Panc1 (cell line): ENCODE results near the gene HTR3B. TPM values are rescaled to one million over a fixed set of nuclear protein-coding genes. Genes with fewer than 3 reads are reported as not detected.
"Not testable (repeated sequence)": the region's sequence is repeated elsewhere in the genome, so short reads cannot be mapped to it uniquely, and the experiment has no call there.

Experiments
- ATAC-seq: fragments of 200-7000 bp; cut with Tn5 transposase; 2 replicates; pipeline ENCODE4 v1.9.1; 2020; ENCODE audit warnings: mild to moderate bottlenecking, moderate library complexity
- BruUV-seq: library from RNA; stranded (reverse); fragments of 400-500 nt; replicated peaks from 2 replicates; lab custom pipeline; 2021; lab: Mats Ljungman, UMichigan
- CTCF ChIA-PET: fragments of 300-600 bp; sonication (Branson Sonifier 250); formaldehyde crosslinking; loops from one replicate; lab custom pipeline; 2022; ENCODE audit warnings: antibody characterized with exemption; lab: Charles Lee
- POLR2A ChIA-PET: fragments of 300-600 bp; sonication (Branson Sonifier 250); formaldehyde crosslinking; loops from one replicate; lab custom pipeline; 2022; ENCODE audit warnings: antibody characterized with exemption; lab: Charles Lee
- DNase-seq: peaks from one replicate; pipeline ENCODE4 v3.0.0-alpha.2; 2010; ENCODE audit warnings: low read depth, low spot score
- H3K27ac ChIP-seq: 2 replicates; pipeline ENCODE4 v1.5.1; 2011; ENCODE audit warnings: mild to moderate bottlenecking, low read length, inconsistent platforms
- H3K27me3 ChIP-seq: fragments of 200-500 bp; sonication (Bioruptor generic); 2 replicates; pipeline ENCODE4 v1.6.0; 2014; ENCODE audit warnings: low read length, inconsistent platforms; ENCODE audit not compliant: control insufficient read depth, insufficient read depth
- H3K36me3 ChIP-seq: fragments of 200-500 bp; sonication (Bioruptor generic); 2 replicates; pipeline ENCODE4 v1.5.1; 2014; ENCODE audit warnings: inconsistent platforms, mild to moderate bottlenecking, low read length, moderate library complexity; ENCODE audit not compliant: control insufficient read depth, insufficient read depth
- H3K4me1 ChIP-seq: 2 replicates; pipeline ENCODE4 v1.5.1; 2011; ENCODE audit warnings: inconsistent platforms, mild to moderate bottlenecking, low read length, moderate library complexity; ENCODE audit not compliant: control insufficient read depth, insufficient read depth
- H3K4me3 ChIP-seq, 2 experiments: 2 replicates each; pipeline ENCODE4 v1.5.1; 2011 to 2012; ENCODE audit warnings: low read depth in 2 of 2, low read length in 2 of 2, mild to moderate bottlenecking in 2 of 2, inconsistent platforms in 1 of 2, moderate library complexity in 1 of 2
- H3K9me3 ChIP-seq: fragments of 200-500 bp; sonication (Bioruptor generic); 2 replicates; pipeline ENCODE4 v1.5.1; 2014; ENCODE audit warnings: low read depth, mild to moderate bottlenecking, inconsistent platforms, low read length, moderate library complexity; ENCODE audit not compliant: control insufficient read depth, insufficient read depth
- CTCF ChIP-seq: fragments of 450-650 bp; IDR thresholded peaks from 2 replicates; pipeline ENCODE4 v1.5.1; 2017; ENCODE audit warnings: mild to moderate bottlenecking
- POLR2AphosphoS5 ChIP-seq: IDR thresholded peaks from 2 replicates; pipeline ENCODE4 v1.6.1; 2012; ENCODE audit warnings: mild to moderate bottlenecking, low read depth, low read length, moderate library complexity
- REST ChIP-seq, 2 experiments: IDR thresholded peaks; 2 replicates each; pipeline ENCODE4 v1.6.1; 2011 to 2012; ENCODE audit warnings: low read depth in 2 of 2, control low read depth in 1 of 2, low read length in 1 of 2, mild to moderate bottlenecking in 1 of 2, moderate library complexity in 1 of 2; ENCODE audit not compliant: insufficient read depth in 1 of 2
- SIN3A ChIP-seq: IDR thresholded peaks from 2 replicates; pipeline ENCODE4 v1.6.1; 2012; ENCODE audit warnings: low read depth, mild to moderate bottlenecking, low read length, moderate library complexity, borderline replicate concordance; ENCODE audit not compliant: insufficient read depth
- TCF7L2 ChIP-seq: IDR thresholded peaks from 2 replicates; pipeline ENCODE4 v1.6.1; 2011; ENCODE audit warnings: mild to moderate bottlenecking, low read depth, low read length, inconsistent platforms
- in situ Hi-C: cut with HindIII; loops from 2 replicates; pipeline ENCODE4 v1.10.0; 2016; ENCODE audit warnings: low sequenced_read_pairs, low pct_unique_long_range_greater_than_20kb
- intact Hi-C: fragments of 100-400 bp; cut with micrococcal nuclease; formaldehyde crosslinking; loops from one replicate; pipeline ENCODE4 v1.10.0; 2022; ENCODE audit not compliant: unreplicated experiment
- total RNA-seq: library from RNA; stranded (reverse); gene quantifications from one replicate; pipeline ENCODE4 v1.2.1, GENCODE V29; 2021; ENCODE audit not compliant: unreplicated experiment

Gene HTR3B
- total RNA-seq, 1 experiment from 2014 or later = not detected

- in situ Hi-C loops = no loop called here
- BruUV-seq = no TSS peak
- DNase-seq = no peak
- Histone ChIP-seq H3K27ac (no peak overlapping the region), H3K9me3 (no peaks in the 10 kb centered on the region), H3K4me3 (no peak overlapping the region), H3K4me1 (peaks cover 10% of the 10 kb centered on the region), H3K27me3 (peaks cover 32% of the 10 kb centered on the region), H3K36me3 (no peaks in the 10 kb centered on the region)
- TF ChIP-seq CTCF = no peak
- no peak for TF ChIP-seq POLR2AphosphoS5
- no peak for TF ChIP-seq TCF7L2
- TF ChIP-seq SIN3A = no peak
- no peak for TF ChIP-seq REST (IDR thresholded peaks at IDR 0.05; ENCODE audit: insufficient read depth in 1 of 2, low read depth in 2 of 2, low read length in 1 of 2)
- ChIA-PET CTCF (interaction anchor here (0.6 to 0.9 kb wide), 2 partner anchors 11 to 263 kb away, joined by 3 read pairs; no protein-coding TSS in a partner anchor), POLR2A (no interaction called here)
- intact Hi-C loops = no loop called here
- ATAC-seq = no peak
These were observed 3.5 kb downstream of the HTR3B start for GRCh38 chr11:113908098-113908497.

GRCh38 chr11:113911491-113911890 is 6.9 kb downstream of the HTR3B start:
- H3K36me3 ChIP-seq, in situ Hi-C loops, ATAC-seq, BruUV-seq, intact Hi-C loops, H3K4me3 ChIP-seq, H3K4me1 ChIP-seq, DNase-seq, H3K27ac ChIP-seq, POLR2A ChIA-PET, H3K9me3 ChIP-seq, CTCF ChIA-PET: not testable (repeated sequence)
- peaks cover 17% of the 10 kb centered on the region for H3K27me3 ChIP-seq

GRCh38 chr11:113923572-113923971 is 19.0 kb downstream of the HTR3B start:
- in situ Hi-C loops (no loop called here), intact Hi-C loops (no loop called here)
- H3K27ac ChIP-seq = no peak overlapping the region
- no peak for TF ChIP-seq CTCF
- TF ChIP-seq TCF7L2 = no peak
- no peak for TF ChIP-seq POLR2AphosphoS5
- no peak for TF ChIP-seq SIN3A
- no peak for TF ChIP-seq REST (IDR thresholded peaks at IDR 0.05; ENCODE audit: insufficient read depth in 1 of 2, low read depth in 2 of 2, low read length in 1 of 2)
- no peaks in the 10 kb centered on the region for H3K9me3 ChIP-seq
- H3K4me3 ChIP-seq = no peak overlapping the region
- H3K36me3 ChIP-seq = no peaks in the 10 kb centered on the region
- ChIA-PET POLR2A (no interaction called here), CTCF (no interaction called here)
- H3K27me3 ChIP-seq = peaks cover 5% of the 10 kb centered on the region; the same call in 1 of the 2 replicates
- BruUV-seq = no TSS peak
- no peaks in the 10 kb centered on the region for H3K4me1 ChIP-seq
- DNase-seq (no peak), ATAC-seq (no peak)
